ENCODE data around the gene ZFR2.
A peak's percentile ranks its signal among the peaks of the same experiment; 100 is the strongest.

Gene ZFR2

GRCh38 chr19:3849092-3849491 is 19.7 kb downstream of the ZFR2 start:
- Histone ChIP-seq H3K36me3 (ENCODE audit: control insufficient read depth, low read length) (no peaks in the 10 kb centered on the region), H3K4me1 (ENCODE audit: control insufficient read depth, low read length) (peaks cover 17% of the 10 kb centered on the region), H3K79me2 (ENCODE audit: control insufficient read depth, low read length) (no peaks in the 10 kb centered on the region), H3K4me3 (ENCODE audit: low read length) (no peak overlapping the region), H3K27ac (ENCODE audit: low read depth, low read length) (no peak overlapping the region), H3K9me2 (replicated peaks; ENCODE audit: control insufficient read depth, low read length) (no peaks in the 10 kb centered on the region), H4K20me1 (ENCODE audit: control insufficient read depth, insufficient read depth, low read depth, low read length) (no peaks in the 10 kb centered on the region), H3K27me3 (ENCODE audit: control insufficient read depth, low read length) (no peaks in the 10 kb centered on the region), H3K9me3 (ENCODE audit: control insufficient read depth, insufficient read depth, low read length) (no peaks in the 10 kb centered on the region), H3F3A (ENCODE audit: control insufficient read depth, insufficient read depth) (no peaks in the 10 kb centered on the region), H3K4me2 (ENCODE audit: low read length) (no peak overlapping the region)
- TF ChIP-seq CTCF (IDR thresholded peaks at IDR 0.05; ENCODE audit: low read depth, low read length, poor library complexity, severe bottlenecking) (peak; percentile 68), EZH2phosphoT487 (IDR thresholded peaks at IDR 0.05; ENCODE audit: borderline replicate concordance, low read length) (no peak)

- H3K79me2 ChIP-seq (ENCODE audit: control insufficient read depth, low read length) = no peaks in the 10 kb centered on the region
- H4K20me1 ChIP-seq (ENCODE audit: control insufficient read depth, insufficient read depth, low read depth, low read length) = no peaks in the 10 kb centered on the region
- H3K4me1 ChIP-seq (ENCODE audit: control insufficient read depth, low read length) = no peaks in the 10 kb centered on the region
- H3K36me3 ChIP-seq (ENCODE audit: control insufficient read depth, low read length) = no peaks in the 10 kb centered on the region
- no peak overlapping the region for H3K27ac ChIP-seq (ENCODE audit: low read depth, low read length)
- no peak overlapping the region for H3K4me2 ChIP-seq (ENCODE audit: low read length)
- H3K4me3 ChIP-seq (ENCODE audit: low read length) = no peak overlapping the region
- TF ChIP-seq EZH2phosphoT487 (IDR thresholded peaks at IDR 0.05; ENCODE audit: borderline replicate concordance, low read length) (no peak), CTCF (IDR thresholded peaks at IDR 0.05; ENCODE audit: low read depth, low read length, poor library complexity, severe bottlenecking) (no peak)
- H3K9me2 ChIP-seq (replicated peaks; ENCODE audit: control insufficient read depth, low read length) = no peaks in the 10 kb centered on the region
- H3K27me3 ChIP-seq (ENCODE audit: control insufficient read depth, low read length) = no peaks in the 10 kb centered on the region
- H3K9me3 ChIP-seq (ENCODE audit: control insufficient read depth, insufficient read depth, low read length) = no peaks in the 10 kb centered on the region
- no peaks in the 10 kb centered on the region for H3F3A ChIP-seq (ENCODE audit: control insufficient read depth, insufficient read depth)
These were observed 24.2 kb downstream of the ZFR2 start for GRCh38 chr19:3844596-3844995.

- H4K20me1 ChIP-seq (ENCODE audit: control insufficient read depth, insufficient read depth, low read depth, low read length) = no peaks in the 10 kb centered on the region
- H3K27me3 ChIP-seq (ENCODE audit: control insufficient read depth, low read length) = no peaks in the 10 kb centered on the region
- H3K27ac ChIP-seq (ENCODE audit: low read depth, low read length) = no peak overlapping the region
- H3K9me2 ChIP-seq (replicated peaks; ENCODE audit: control insufficient read depth, low read length) = no peaks in the 10 kb centered on the region
- peaks cover under 1% of the 10 kb centered on the region; the same call in 1 of the 2 replicates for H3F3A ChIP-seq (ENCODE audit: control insufficient read depth, insufficient read depth)
- no peaks in the 10 kb centered on the region for H3K36me3 ChIP-seq (ENCODE audit: control insufficient read depth, low read length)
- H3K4me2 ChIP-seq (ENCODE audit: low read length) = no peak overlapping the region
- TF ChIP-seq EZH2phosphoT487 (IDR thresholded peaks at IDR 0.05; ENCODE audit: borderline replicate concordance, low read length) (no peak), CTCF (IDR thresholded peaks at IDR 0.05; ENCODE audit: low read depth, low read length, poor library complexity, severe bottlenecking) (no peak)
- H3K4me1 ChIP-seq (ENCODE audit: control insufficient read depth, low read length) = no peaks in the 10 kb centered on the region
- H3K9me3 ChIP-seq (ENCODE audit: control insufficient read depth, insufficient read depth, low read length) = peaks cover 3% of the 10 kb centered on the region; the same call in 1 of the 2 replicates
- no peaks in the 10 kb centered on the region for H3K79me2 ChIP-seq (ENCODE audit: control insufficient read depth, low read length)
- H3K4me3 ChIP-seq (ENCODE audit: low read length) = no peak overlapping the region
These were observed 25.9 kb downstream of the ZFR2 start for GRCh38 chr19:3842948-3843347.
